Osteocyte (in vitro differentiated cells): ENCODE measurements around the gene GAD2. TPM values are rescaled to one million over a fixed set of nuclear protein-coding genes. Genes with fewer than 3 reads are reported as not detected.

Experiments
- DNase-seq: peaks from one replicate; pipeline ENCODE4 v3.0.0; 2021; ENCODE audit warnings: mixed read lengths; ENCODE audit not compliant: unreplicated experiment; ENCODE audit errors: extremely low spot score
- H3K27ac Mint-ChIP-seq: one replicate; pipeline ENCODE4 v1.8.0; 2021; ENCODE audit warnings: mild to moderate bottlenecking, mixed read lengths; ENCODE audit not compliant: unreplicated experiment
- H3K27me3 Mint-ChIP-seq: one replicate; pipeline ENCODE4 v1.8.0; 2021; ENCODE audit warnings: mixed read lengths; ENCODE audit not compliant: unreplicated experiment
- H3K36me3 Mint-ChIP-seq: one replicate; pipeline ENCODE4 v1.8.0; 2021; ENCODE audit warnings: mixed read lengths; ENCODE audit not compliant: unreplicated experiment
- H3K4me1 Mint-ChIP-seq: one replicate; pipeline ENCODE4 v1.8.0; 2021; ENCODE audit warnings: mixed read lengths; ENCODE audit not compliant: unreplicated experiment
- H3K4me3 Mint-ChIP-seq: one replicate; pipeline ENCODE4 v1.8.0; 2021; ENCODE audit warnings: mild to moderate bottlenecking, moderate library complexity, mixed read lengths; ENCODE audit not compliant: unreplicated experiment
- H3K9me3 Mint-ChIP-seq: one replicate; pipeline ENCODE4 v1.8.0; 2021; ENCODE audit warnings: mixed read lengths; ENCODE audit not compliant: unreplicated experiment
- total RNA-seq: library from RNA; stranded (reverse); gene quantifications from 2 replicates; pipeline ENCODE4 v1.2.1, GENCODE V29; 2021
- TF ChIP-seq, protein P1 (sequence below): fragments of 200-600 bp; sonication (generic); IDR thresholded peaks from 2 replicates; pipeline ENCODE4 v1.5.0; 2021; ENCODE audit warnings: antibody characterized with exemption, mild to moderate bottlenecking, moderate library complexity

GAD2 gene
- total RNA-seq, 1 donor from 2014 or later = not detected

DNA sequence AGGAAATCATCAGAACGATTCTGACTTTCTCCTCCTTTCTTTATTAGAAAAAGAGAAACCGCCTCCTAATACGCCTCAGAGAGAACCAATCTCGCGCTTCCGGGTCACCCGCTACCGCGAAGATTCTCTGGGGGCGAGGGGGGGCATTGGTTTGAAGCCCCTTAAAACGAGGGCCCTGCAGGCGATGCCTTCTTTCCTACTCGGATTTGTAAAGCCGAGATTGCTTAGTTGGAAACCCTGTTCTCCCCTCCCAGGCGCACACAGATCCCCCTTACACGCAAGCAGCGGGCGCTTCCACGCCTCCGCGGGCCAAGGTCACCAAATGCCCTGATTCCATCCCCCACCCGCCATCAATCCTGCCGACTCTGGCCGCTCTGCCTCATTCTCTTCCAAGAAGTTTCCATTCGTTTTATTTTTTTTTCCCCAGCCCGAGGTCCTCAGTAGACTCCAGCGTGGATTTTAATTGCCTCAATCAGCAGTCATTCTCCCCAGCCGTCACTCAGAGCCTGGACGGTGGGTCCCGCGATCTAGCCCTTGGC lies 1.1 kb upstream of the GAD2 start:
- TF ChIP-seq, protein P1, sequence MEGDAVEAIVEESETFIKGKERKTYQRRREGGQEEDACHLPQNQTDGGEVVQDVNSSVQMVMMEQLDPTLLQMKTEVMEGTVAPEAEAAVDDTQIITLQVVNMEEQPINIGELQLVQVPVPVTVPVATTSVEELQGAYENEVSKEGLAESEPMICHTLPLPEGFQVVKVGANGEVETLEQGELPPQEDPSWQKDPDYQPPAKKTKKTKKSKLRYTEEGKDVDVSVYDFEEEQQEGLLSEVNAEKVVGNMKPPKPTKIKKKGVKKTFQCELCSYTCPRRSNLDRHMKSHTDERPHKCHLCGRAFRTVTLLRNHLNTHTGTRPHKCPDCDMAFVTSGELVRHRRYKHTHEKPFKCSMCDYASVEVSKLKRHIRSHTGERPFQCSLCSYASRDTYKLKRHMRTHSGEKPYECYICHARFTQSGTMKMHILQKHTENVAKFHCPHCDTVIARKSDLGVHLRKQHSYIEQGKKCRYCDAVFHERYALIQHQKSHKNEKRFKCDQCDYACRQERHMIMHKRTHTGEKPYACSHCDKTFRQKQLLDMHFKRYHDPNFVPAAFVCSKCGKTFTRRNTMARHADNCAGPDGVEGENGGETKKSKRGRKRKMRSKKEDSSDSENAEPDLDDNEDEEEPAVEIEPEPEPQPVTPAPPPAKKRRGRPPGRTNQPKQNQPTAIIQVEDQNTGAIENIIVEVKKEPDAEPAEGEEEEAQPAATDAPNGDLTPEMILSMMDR = no peak
- H3K27ac Mint-ChIP-seq = no peak overlapping the region
- peaks cover 13% of the 10 kb centered on the region for H3K4me1 Mint-ChIP-seq
- H3K9me3 Mint-ChIP-seq = peaks cover 3% of the 10 kb centered on the region
- DNase-seq = no peak
- H3K4me3 Mint-ChIP-seq = peak overlapping the region; percentile 32
- H3K36me3 Mint-ChIP-seq = no peaks in the 10 kb centered on the region
- H3K27me3 Mint-ChIP-seq = peaks cover 54% of the 10 kb centered on the region

DNA sequence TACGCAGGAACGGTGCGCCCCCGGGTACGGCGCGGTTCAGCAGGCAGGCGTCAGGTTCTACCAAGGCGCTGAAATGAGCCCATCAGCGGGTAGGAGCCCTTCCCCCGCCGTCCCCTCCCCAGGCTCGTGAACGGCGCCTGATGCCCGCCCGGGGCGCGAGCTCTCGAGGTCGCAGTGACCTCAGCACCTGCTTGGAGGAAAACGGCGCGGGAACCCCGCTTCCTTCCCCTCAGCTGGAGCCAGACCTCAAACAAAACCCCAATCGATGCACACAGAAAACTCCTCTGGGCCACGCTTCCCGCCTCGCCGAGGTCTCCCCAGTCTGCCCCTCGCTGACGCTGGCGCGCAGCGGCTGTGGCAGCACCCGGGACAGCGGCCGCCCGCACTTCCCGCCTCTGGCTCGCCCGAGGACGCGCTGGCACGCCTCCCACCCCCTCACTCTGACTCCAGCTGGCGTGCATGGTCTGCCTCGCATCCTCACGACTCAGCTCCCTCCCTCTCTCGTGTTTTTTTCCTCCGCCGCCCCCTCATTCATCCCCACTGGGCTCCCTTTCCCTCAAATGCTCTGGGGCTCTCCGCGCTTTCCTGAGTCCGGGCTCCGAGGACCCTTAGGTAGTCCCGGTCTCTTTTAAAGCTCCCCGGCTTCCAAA lies 514 bp upstream of the GAD2 start:
- no peak overlapping the region for H3K27ac Mint-ChIP-seq

DNA sequence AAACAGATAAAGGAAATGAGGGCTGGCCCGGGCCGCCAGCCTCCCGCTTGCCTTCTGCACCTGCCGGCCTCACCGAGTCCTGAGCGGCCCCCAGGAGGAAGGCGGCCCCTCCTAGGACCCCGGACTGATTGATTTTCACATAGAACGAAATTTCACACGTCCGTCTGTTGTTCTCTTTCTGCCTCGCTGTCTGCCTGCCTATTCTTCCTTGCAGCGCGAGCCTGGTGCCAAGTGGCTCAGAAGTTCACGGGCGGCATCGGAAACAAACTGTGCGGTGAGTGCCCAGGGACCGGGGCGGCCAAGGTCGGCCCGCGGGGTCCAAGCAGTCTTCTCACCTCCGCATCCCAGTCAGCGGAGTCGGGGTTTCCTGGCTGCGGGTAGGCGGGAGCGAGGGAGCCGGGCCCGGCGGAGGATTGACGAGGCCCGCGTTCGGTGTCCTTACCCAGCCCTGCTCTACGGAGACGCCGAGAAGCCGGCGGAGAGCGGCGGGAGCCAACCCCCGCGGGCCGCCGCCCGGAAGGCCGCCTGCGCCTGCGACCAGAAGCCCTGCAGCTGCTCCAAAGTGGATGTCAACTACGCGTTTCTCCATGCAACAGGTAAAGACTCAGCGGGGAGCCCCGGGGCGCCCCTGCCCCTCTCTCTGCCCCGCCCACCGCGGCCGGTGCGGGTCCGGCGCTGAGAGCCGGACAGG lies 967 bp downstream of the GAD2 start:
- TF ChIP-seq, protein P1 = no peak
- no peak for DNase-seq
- Mint-ChIP-seq H3K4me3 (no peak overlapping the region), H3K27ac (no peak overlapping the region), H3K4me1 (peaks cover 13% of the 10 kb centered on the region), H3K27me3 (peaks cover 52% of the 10 kb centered on the region), H3K9me3 (peaks cover 3% of the 10 kb centered on the region), H3K36me3 (no peaks in the 10 kb centered on the region)

More for the DNA sequence above, 514 bp upstream of the GAD2 start:
- TF ChIP-seq, protein P1 = no peak
- DNase-seq = no peak
- Mint-ChIP-seq H3K36me3 (no peaks in the 10 kb centered on the region), H3K4me3 (peak overlapping the region; percentile 51), H3K4me1 (peaks cover 13% of the 10 kb centered on the region), H3K9me3 (peaks cover 3% of the 10 kb centered on the region), H3K27me3 (peaks cover 54% of the 10 kb centered on the region)

DNA sequence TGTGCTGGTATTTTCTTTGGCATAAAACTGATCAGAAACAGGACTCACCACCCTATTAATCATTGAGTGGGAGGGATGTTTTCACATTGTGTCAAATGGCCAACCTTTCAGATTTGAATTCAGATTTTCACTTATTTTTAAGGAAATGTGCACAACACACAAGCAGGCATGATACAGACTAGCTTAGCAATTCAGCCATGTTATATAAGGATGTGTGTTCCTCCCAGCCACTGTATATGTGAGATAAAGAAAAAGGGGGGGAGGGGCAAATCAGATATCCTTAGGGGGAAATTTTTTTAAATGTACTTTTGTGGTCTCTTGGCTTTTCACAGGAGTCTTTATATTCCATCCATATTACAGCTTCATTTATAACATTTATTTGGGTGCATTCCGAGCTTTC lies 3.1 kb downstream of the GAD2 start:
- Mint-ChIP-seq H3K9me3 (no peaks in the 10 kb centered on the region), H3K4me1 (peaks cover 13% of the 10 kb centered on the region), H3K27me3 (peaks cover 42% of the 10 kb centered on the region), H3K4me3 (no peak overlapping the region), H3K36me3 (no peaks in the 10 kb centered on the region), H3K27ac (no peak overlapping the region)
- TF ChIP-seq, protein P1 = no peak
- DNase-seq = no peak

DNA sequence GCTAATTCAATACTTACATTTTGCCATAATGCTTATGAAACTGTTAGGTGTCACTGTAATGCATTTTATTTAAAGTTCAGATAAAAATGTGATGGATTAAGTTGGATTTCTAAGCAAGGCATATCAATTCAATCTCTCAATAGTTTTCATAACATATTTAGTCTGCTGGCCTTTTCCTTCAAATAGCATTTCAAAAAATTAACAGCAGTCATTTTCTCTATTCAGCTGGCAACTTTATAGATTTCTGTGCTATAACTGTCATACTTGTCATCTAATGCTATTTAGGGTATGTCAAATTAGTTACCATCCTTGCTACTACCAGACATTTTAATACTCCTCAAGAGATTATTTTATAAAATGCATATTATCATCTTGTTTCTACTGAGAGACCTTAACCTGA lies 4.3 kb downstream of the GAD2 start:
- TF ChIP-seq, protein P1 = no peak
- Mint-ChIP-seq H3K4me1 (peaks cover 8% of the 10 kb centered on the region), H3K9me3 (no peaks in the 10 kb centered on the region), H3K27me3 (peaks cover 29% of the 10 kb centered on the region), H3K4me3 (no peak overlapping the region), H3K27ac (no peak overlapping the region), H3K36me3 (no peaks in the 10 kb centered on the region)
- DNase-seq = no peak
